ENCODE measurements around the gene CYSTM1. TPM values are rescaled to one million over a fixed set of nuclear protein-coding genes. Genes with fewer than 3 reads are reported as not detected.

CYSTM1 gene
- total RNA-seq, 3 donors from 2014 or later (not counting 1 experiment from before 2014, with no cell fraction given) = 3.9 to 4.9 (median 4.2) TPM

GRCh38 chr5:140214831-140215230, 39.8 kb downstream of the CYSTM1 start:
- WGBS (ENCODE audit: insufficient coverage) = 48% methylated on average over 4 of the region's 4 CpGs
- intact Hi-C loops (cut with micrococcal nuclease) = no loop called here
- Mint-ChIP-seq H3K36me3 (no peaks in the 10 kb centered on the region), H3K4me3 (no peak overlapping the region), H3K27ac (no peak overlapping the region), H3K9me3 (no peaks in the 10 kb centered on the region), H3K27me3 (ENCODE audit: low read depth in 2 of 2) (peaks cover 2 to 6% of the 10 kb centered on the region in 2 donors), H3K4me1 (peaks cover 8 to 10% of the 10 kb centered on the region in 2 donors)
- peaks cover 2% of the 10 kb centered on the region for H3K27me3 ChIP-seq (ENCODE audit: control insufficient read depth, insufficient read depth, low read length)
- peak in 2 of 3 donors; percentile 46 to 70 for ATAC-seq
- H3K4me1 ChIP-seq (ENCODE audit: control insufficient read depth, insufficient read depth, low read length) = peaks cover 8% of the 10 kb centered on the region
- no peaks in the 10 kb centered on the region for H3K36me3 ChIP-seq (ENCODE audit: control insufficient read depth, insufficient read depth, low read length)
- no peak for TF ChIP-seq CTCF (IDR thresholded peaks at IDR 0.05)
- no peak overlapping the region for H3K27ac ChIP-seq (ENCODE audit: low read length)
- no peaks in the 10 kb centered on the region for H3K9me3 ChIP-seq (ENCODE audit: control insufficient read depth, insufficient read depth, low read length)
- DNase-seq = peak in 1 of 2 donors; percentile 33
- no peak overlapping the region for H3K4me3 ChIP-seq (ENCODE audit: low read length)

DNA sequence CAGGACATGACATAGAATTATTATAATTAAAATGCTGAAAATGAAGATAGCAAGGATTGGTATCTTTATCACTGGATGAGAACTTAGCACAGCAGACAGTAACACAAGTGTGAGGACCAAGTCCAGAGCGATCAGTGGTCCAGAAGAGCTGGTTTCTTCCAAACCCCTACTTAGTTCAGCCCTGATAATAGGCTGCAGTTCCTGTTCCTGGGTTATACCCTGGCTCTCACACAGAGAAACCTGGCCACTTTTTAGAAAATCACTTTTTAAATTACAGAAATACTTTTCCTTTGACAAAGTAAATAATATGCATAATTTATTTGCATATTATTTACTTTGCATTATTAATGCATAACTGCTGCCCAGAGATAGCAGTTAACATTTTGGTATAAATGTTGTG, 40.3 kb downstream of the CYSTM1 start:
- Histone ChIP-seq H3K36me3 (ENCODE audit: control insufficient read depth, insufficient read depth, low read length) (no peaks in the 10 kb centered on the region), H3K9me3 (ENCODE audit: control insufficient read depth, insufficient read depth, low read length) (no peaks in the 10 kb centered on the region), H3K4me1 (ENCODE audit: control insufficient read depth, insufficient read depth, low read length) (peaks cover 8% of the 10 kb centered on the region), H3K4me3 (ENCODE audit: low read length) (no peak overlapping the region), H3K27ac (ENCODE audit: low read length) (no peak overlapping the region), H3K27me3 (ENCODE audit: control insufficient read depth, insufficient read depth, low read length) (peaks cover 2% of the 10 kb centered on the region)
- Mint-ChIP-seq H3K9me3 (no peaks in the 10 kb centered on the region), H3K4me1 (peaks cover 8 to 10% of the 10 kb centered on the region in 2 donors), H3K36me3 (no peaks in the 10 kb centered on the region), H3K27ac (no peak overlapping the region), H3K27me3 (ENCODE audit: low read depth in 2 of 2) (peaks cover 2 to 6% of the 10 kb centered on the region in 2 donors), H3K4me3 (no peak overlapping the region)
- 89% methylated on average over 1 of the region's 1 CpG for WGBS (ENCODE audit: insufficient coverage)
- no peak for TF ChIP-seq CTCF (IDR thresholded peaks at IDR 0.05)
- no peak for ATAC-seq
- no peak for DNase-seq
- intact Hi-C loops (cut with micrococcal nuclease) = no loop called here

- DNase-seq (no peak), ATAC-seq (no peak)
- H3K36me3 Mint-ChIP-seq = no peaks in the 10 kb centered on the region
- no peak overlapping the region for H3K27ac ChIP-seq (ENCODE audit: low read length)
- WGBS (ENCODE audit: insufficient coverage) = 89% methylated on average over 5 of the region's 5 CpGs
- no peak overlapping the region for H3K4me3 ChIP-seq (ENCODE audit: low read length)
- H3K4me1 ChIP-seq (ENCODE audit: control insufficient read depth, insufficient read depth, low read length) = peaks cover 8% of the 10 kb centered on the region
- H3K9me3 ChIP-seq (ENCODE audit: control insufficient read depth, insufficient read depth, low read length) = no peaks in the 10 kb centered on the region
- intact Hi-C loops (cut with micrococcal nuclease) = no loop called here
- peaks cover 2 to 6% of the 10 kb centered on the region in 2 donors for H3K27me3 Mint-ChIP-seq (ENCODE audit: low read depth in 2 of 2)
- peaks cover 2% of the 10 kb centered on the region for H3K27me3 ChIP-seq (ENCODE audit: control insufficient read depth, insufficient read depth, low read length)
- no peaks in the 10 kb centered on the region for H3K36me3 ChIP-seq (ENCODE audit: control insufficient read depth, insufficient read depth, low read length)
- no peaks in the 10 kb centered on the region for H3K9me3 Mint-ChIP-seq
- peaks cover 8 to 10% of the 10 kb centered on the region in 2 donors for H3K4me1 Mint-ChIP-seq
- no peak overlapping the region for H3K4me3 Mint-ChIP-seq
- no peak for TF ChIP-seq CTCF (IDR thresholded peaks at IDR 0.05)
- H3K27ac Mint-ChIP-seq = no peak overlapping the region
These were observed 41.6 kb downstream of the CYSTM1 start for GRCh38 chr5:140216478-140217074.
